Neuronal stem cell (in vitro differentiated cells): ENCODE results near the gene EAF1.

Experiments
- DNase-seq: peaks from one replicate; pipeline ENCODE4 v3.0.0-alpha.2; 2013; ENCODE audit warnings: low spot score
- H2AFZ ChIP-seq: one replicate; pipeline ENCODE4 v1.6.1; 2013; ENCODE audit warnings: mild to moderate bottlenecking, low read length, inconsistent platforms
- H2AK5ac ChIP-seq: 2 replicates; pipeline ENCODE4 v1.6.1; 2013; ENCODE audit warnings: low read depth, mild to moderate bottlenecking, inconsistent platforms, low read length, moderate library complexity, mixed read lengths
- H2BK120ac ChIP-seq: 2 replicates; pipeline ENCODE4 v1.6.1; 2013; ENCODE audit warnings: low read depth, mild to moderate bottlenecking, inconsistent platforms, low read length, moderate library complexity, mixed read lengths
- H2BK12ac ChIP-seq: one replicate; pipeline ENCODE4 v1.6.1; 2013; ENCODE audit warnings: low read length, inconsistent platforms
- H2BK15ac ChIP-seq: 2 replicates; pipeline ENCODE4 v1.6.1; 2013; ENCODE audit warnings: mild to moderate bottlenecking, low read length, inconsistent platforms, mixed read lengths
- H2BK5ac ChIP-seq: one replicate; pipeline ENCODE4 v1.6.1; 2013; ENCODE audit warnings: inconsistent platforms, mild to moderate bottlenecking, low read length, moderate library complexity
- H3K14ac ChIP-seq: one replicate; pipeline ENCODE4 v1.6.1; 2013; ENCODE audit warnings: low read length, inconsistent platforms
- H3K18ac ChIP-seq: 2 replicates; pipeline ENCODE4 v1.6.1; 2013; ENCODE audit warnings: low read length, inconsistent platforms
- H3K23ac ChIP-seq: 2 replicates; pipeline ENCODE4 v1.6.1; 2013; ENCODE audit warnings: low read depth, mild to moderate bottlenecking, mixed read lengths, low read length, inconsistent platforms; ENCODE audit not compliant: poor library complexity
- H3K27ac ChIP-seq: replicated peaks from 3 replicates; pipeline ENCODE4 v1.5.1; 2013; ENCODE audit warnings: low read length, inconsistent platforms
- H3K27me3 ChIP-seq, 3 experiments: 2 replicates each; pipeline ENCODE4 v1.6.1; 2013; ENCODE audit warnings: low read length in 3 of 3, mild to moderate bottlenecking in 2 of 3, inconsistent platforms in 1 of 3, low read depth in 1 of 3, mixed read lengths in 1 of 3, moderate library complexity in 1 of 3; ENCODE audit not compliant: control insufficient read depth in 3 of 3, insufficient read depth in 3 of 3
- H3K36me3 ChIP-seq, 2 donors: replicated peaks in 1 of 2; 2 replicates each; pipeline ENCODE4 v1.6.1; 2013; ENCODE audit warnings: low read length in 2 of 2; ENCODE audit not compliant: control insufficient read depth in 2 of 2, insufficient read depth in 2 of 2
- H3K4ac ChIP-seq: 2 replicates; pipeline ENCODE4 v1.6.1; 2013; ENCODE audit warnings: inconsistent platforms, mild to moderate bottlenecking, low read length, moderate library complexity
- H3K4me1 ChIP-seq, 2 donors: 1 replicate in 1 of 2; 2 replicates in 1 of 2; pipeline ENCODE4 v1.6.1; 2013; ENCODE audit warnings: low read length in 2 of 2, low read depth in 1 of 2; ENCODE audit not compliant: control insufficient read depth in 2 of 2, insufficient read depth in 1 of 2
- H3K4me2 ChIP-seq: one replicate; pipeline ENCODE4 v1.6.1; 2013; ENCODE audit warnings: mild to moderate bottlenecking, low read length, inconsistent platforms; ENCODE audit not compliant: insufficient read depth, poor library complexity, severe bottlenecking
- H3K4me3 ChIP-seq, 2 donors: 2 replicates each; pipeline ENCODE4 v1.5.1; 2013; ENCODE audit warnings: low read length in 2 of 2, mild to moderate bottlenecking in 2 of 2, inconsistent platforms in 1 of 2, moderate library complexity in 1 of 2
- H3K79me1 ChIP-seq: one replicate; pipeline ENCODE4 v1.6.1; 2013; ENCODE audit warnings: low read depth, mild to moderate bottlenecking, inconsistent platforms, low read length, moderate library complexity
- H3K9ac ChIP-seq: one replicate; pipeline ENCODE4 v1.6.1; 2013; ENCODE audit warnings: mild to moderate bottlenecking, low read depth, low read length, inconsistent platforms; ENCODE audit not compliant: poor library complexity
- H3K9me3 ChIP-seq, 2 donors: replicated peaks in 1 of 2; 2 replicates each; pipeline versions ENCODE3 to v1.6.1; 2013; ENCODE audit warnings: low read length in 2 of 2, mild to moderate bottlenecking in 2 of 2, inconsistent platforms in 1 of 2, low read depth in 1 of 2, mixed read lengths in 1 of 2, moderate library complexity in 1 of 2; ENCODE audit not compliant: control insufficient read depth in 2 of 2, insufficient read depth in 1 of 2
- H4K8ac ChIP-seq: one replicate; pipeline ENCODE4 v1.6.1; 2013; ENCODE audit warnings: low read depth, mild to moderate bottlenecking, inconsistent platforms, low read length, moderate library complexity
- H4K91ac ChIP-seq: one replicate; pipeline ENCODE4 v1.6.1; 2013; ENCODE audit warnings: low read length, low read depth, mild to moderate bottlenecking, inconsistent platforms; ENCODE audit not compliant: poor library complexity
- WGBS, 2 donors: extraction: QIAGEN DNeasy Blood & Tissue Kit; methylation state at CpG; one replicate each; pipeline ENCODE4 v1.1.7; 2013; ENCODE audit warnings: missing lambda C conversion rate in 2 of 2, mixed read lengths in 1 of 2; ENCODE audit not compliant: insufficient read length in 2 of 2, insufficient replicate concordance in 1 of 2; ENCODE audit errors: extremely low coverage in 2 of 2; 5-methylcytosine and 5-hydroxymethylcytosine counted together

The EAF1 gene

GRCh38 chr3:15428539-15428938, 1.1 kb downstream of the EAF1 start:
- no peaks in the 10 kb centered on the region for H3K27me3 ChIP-seq
- no peak overlapping the region for H2AK5ac ChIP-seq
- H2BK12ac ChIP-seq, result no peak overlapping the region
- DNase-seq, result no peak
- H3K23ac ChIP-seq, result no peak overlapping the region
- peaks cover 8% of the 10 kb centered on the region for H3K79me1 ChIP-seq
- no peaks in the 10 kb centered on the region for H3K9me3 ChIP-seq
- no peak overlapping the region for H3K9ac ChIP-seq
- no peak overlapping the region for H3K27ac ChIP-seq
- peaks cover 6 to 7% of the 10 kb centered on the region in 2 donors for H3K4me1 ChIP-seq
- no peak overlapping the region for H2BK120ac ChIP-seq
- H2BK5ac ChIP-seq, result no peak overlapping the region
- peak overlapping the region in 1 of 2 donors; percentile 83 for H3K4me3 ChIP-seq
- H4K8ac ChIP-seq, result no peak overlapping the region
- no peak overlapping the region for H3K18ac ChIP-seq
- peaks cover 14 to 71% of the 10 kb centered on the region in 2 donors for H3K36me3 ChIP-seq
- H3K4me2 ChIP-seq, result peak overlapping the region; percentile 75
- H2AFZ ChIP-seq, result no peak overlapping the region
- no peak overlapping the region for H4K91ac ChIP-seq
- no peak overlapping the region for H3K4ac ChIP-seq
- H2BK15ac ChIP-seq, result no peak overlapping the region
- H3K14ac ChIP-seq, result no peak overlapping the region
- no CpG with 5 or more reads among the region's 9 CpGs for WGBS, 2 donors

DNA sequence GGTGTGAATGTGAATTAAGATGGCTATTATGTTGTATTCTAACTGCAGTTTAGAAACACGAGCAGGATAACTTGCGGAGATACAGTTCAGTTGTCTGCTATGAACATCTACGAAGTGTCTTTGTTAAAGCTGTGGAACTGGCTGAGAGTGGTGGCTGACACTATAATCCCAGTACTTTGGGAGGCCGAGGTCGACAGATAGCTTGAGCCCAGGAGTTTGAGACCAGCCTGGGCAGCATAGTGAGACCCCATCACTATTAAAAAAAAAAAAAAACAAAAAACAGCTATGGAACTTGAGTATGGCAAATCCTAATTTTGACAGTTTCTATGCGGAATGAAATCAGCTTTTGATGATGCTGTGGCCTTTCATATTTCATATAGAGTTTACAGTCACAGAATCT, 1.7 kb downstream of the EAF1 start:
- H3K18ac ChIP-seq, result no peak overlapping the region
- H3K4ac ChIP-seq, result no peak overlapping the region
- H3K4me3 ChIP-seq, result peak overlapping the region in 1 of 2 donors; percentile 83
- H3K14ac ChIP-seq, result no peak overlapping the region
- no peak overlapping the region for H3K4me2 ChIP-seq
- no peak overlapping the region for H4K91ac ChIP-seq
- H2BK15ac ChIP-seq, result no peak overlapping the region
- H3K79me1 ChIP-seq, result peaks cover 8% of the 10 kb centered on the region
- no CpG with 5 or more reads among the region's 6 CpGs for WGBS, 2 donors
- no peak for DNase-seq
- peaks cover 6 to 7% of the 10 kb centered on the region in 2 donors for H3K4me1 ChIP-seq
- H3K9me3 ChIP-seq, result no peaks in the 10 kb centered on the region
- no peak overlapping the region for H2BK5ac ChIP-seq
- no peak overlapping the region for H2AFZ ChIP-seq
- no peak overlapping the region for H4K8ac ChIP-seq
- H3K9ac ChIP-seq, result no peak overlapping the region
- peaks cover 10 to 71% of the 10 kb centered on the region in 2 donors for H3K36me3 ChIP-seq
- no peak overlapping the region for H2BK12ac ChIP-seq
- H3K27ac ChIP-seq, result no peak overlapping the region
- no peaks in the 10 kb centered on the region for H3K27me3 ChIP-seq
- H2BK120ac ChIP-seq, result no peak overlapping the region
- no peak overlapping the region for H3K23ac ChIP-seq
- H2AK5ac ChIP-seq, result no peak overlapping the region

DNA sequence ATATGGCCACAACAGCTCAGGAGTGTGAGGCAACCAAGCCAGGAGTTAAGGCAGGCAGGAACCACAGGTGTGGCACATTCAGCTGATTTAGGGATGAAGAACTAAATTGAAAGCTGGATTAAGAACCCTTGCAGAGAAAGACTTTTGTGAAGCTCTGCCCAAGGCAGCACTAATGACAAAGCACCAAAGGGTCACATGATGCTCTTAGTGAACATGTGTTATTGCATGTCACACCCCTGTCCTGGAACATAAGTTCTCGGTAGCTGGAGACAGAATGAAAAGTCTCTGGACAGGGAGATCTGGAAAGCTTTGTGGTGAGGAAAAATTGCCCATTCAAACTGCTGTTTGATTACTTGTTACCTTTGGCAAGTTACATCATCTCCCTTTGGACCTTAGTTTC, 3.2 kb downstream of the EAF1 start:
- Histone ChIP-seq H3K9me3 (no peaks in the 10 kb centered on the region), H2BK12ac (no peak overlapping the region), H4K8ac (no peak overlapping the region), H3K27me3 (no peaks in the 10 kb centered on the region), H3K23ac (no peak overlapping the region), H3K4me2 (no peak overlapping the region), H3K79me1 (peaks cover 8% of the 10 kb centered on the region), H2BK5ac (no peak overlapping the region), H2BK120ac (no peak overlapping the region), H3K14ac (no peak overlapping the region), H3K4ac (no peak overlapping the region), H3K27ac (no peak overlapping the region), H3K9ac (no peak overlapping the region), H3K4me3 (no peak overlapping the region), H3K18ac (no peak overlapping the region), H2AK5ac (no peak overlapping the region), H2BK15ac (no peak overlapping the region), H3K4me1 (peaks cover 6 to 7% of the 10 kb centered on the region in 2 donors), H2AFZ (no peak overlapping the region), H3K36me3 (peaks cover 19 to 71% of the 10 kb centered on the region in 2 donors), H4K91ac (no peak overlapping the region)
- no CpG with 5 or more reads among the region's 1 CpG for WGBS, 2 donors
- DNase-seq, result no peak

DNA sequence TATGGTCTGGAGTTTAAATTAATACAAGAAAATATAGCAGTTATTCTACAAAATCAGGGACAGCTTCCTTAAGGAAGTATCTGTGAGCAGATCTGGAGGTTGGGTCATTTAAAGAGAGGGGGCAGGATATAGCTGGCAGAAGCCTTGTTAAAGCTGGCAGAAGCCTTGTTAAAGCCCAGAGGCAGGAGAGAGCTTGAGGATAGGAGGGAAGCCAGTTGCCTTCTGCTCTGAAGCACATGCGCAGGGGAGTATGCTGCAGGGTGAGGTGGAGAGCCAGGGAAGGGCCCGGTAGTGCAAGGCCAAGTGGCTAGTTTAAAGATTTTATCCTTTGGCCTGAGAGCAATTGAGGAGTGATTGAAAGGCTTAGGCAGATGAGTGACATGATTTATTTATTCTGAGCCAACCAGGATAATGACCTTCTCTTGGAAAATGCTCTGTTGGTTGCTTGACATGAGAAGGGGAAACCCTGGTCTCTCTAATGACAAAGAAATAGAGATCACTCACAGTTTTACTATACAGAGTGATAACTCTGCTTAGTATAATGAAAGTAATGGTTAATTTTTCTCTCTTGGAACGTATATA, 3.9 kb downstream of the EAF1 start:
- Histone ChIP-seq H3K27ac (no peak overlapping the region), H2AFZ (no peak overlapping the region), H2BK15ac (no peak overlapping the region), H3K79me1 (peaks cover 8% of the 10 kb centered on the region), H4K8ac (no peak overlapping the region), H2BK12ac (no peak overlapping the region), H3K18ac (no peak overlapping the region), H3K27me3 (no peaks in the 10 kb centered on the region), H3K4ac (no peak overlapping the region), H3K23ac (no peak overlapping the region), H2BK120ac (no peak overlapping the region), H3K4me2 (no peak overlapping the region), H3K4me3 (no peak overlapping the region), H2BK5ac (no peak overlapping the region), H4K91ac (no peak overlapping the region), H3K14ac (no peak overlapping the region), H2AK5ac (no peak overlapping the region), H3K9me3 (no peaks in the 10 kb centered on the region), H3K9ac (no peak overlapping the region), H3K36me3 (peaks cover 22 to 71% of the 10 kb centered on the region in 2 donors), H3K4me1 (peaks cover 6 to 7% of the 10 kb centered on the region in 2 donors)
- no CpG with 5 or more reads among the region's 3 CpGs for WGBS, 2 donors
- no peak for DNase-seq
